Suprapubic skin (tissue), 4 donors: ENCODE data around the gene DPYSL3. TPM values are rescaled to one million over a fixed set of nuclear protein-coding genes. Genes with fewer than 3 reads are reported as not detected.

ENCODE experiments used
- DNase-seq, 2 donors: peaks; one replicate each; pipeline ENCODE4 v3.0.0-alpha.2; 2019; ENCODE audit warnings: low spot score in 2 of 2
- H3K27ac ChIP-seq: fragments of 200-600 bp; sonication (generic); one replicate; pipeline ENCODE4 v1.5.1; 2019
- H3K27me3 ChIP-seq: fragments of 200-600 bp; sonication (generic); one replicate; pipeline ENCODE4 v1.5.1; 2019
- H3K36me3 ChIP-seq: fragments of 200-600 bp; sonication (generic); one replicate; pipeline ENCODE4 v1.5.1; 2019
- H3K4me1 ChIP-seq: fragments of 200-600 bp; sonication (generic); one replicate; pipeline ENCODE4 v1.5.1; 2019
- H3K4me3 ChIP-seq: fragments of 200-600 bp; sonication (generic); one replicate; pipeline ENCODE4 v1.5.1; 2019; ENCODE audit warnings: mild to moderate bottlenecking
- H3K9me3 ChIP-seq: fragments of 200-600 bp; sonication (generic); one replicate; pipeline ENCODE4 v1.5.1; 2019
- EP300 ChIP-seq: sonication (generic); formaldehyde crosslinking; IDR thresholded peaks from one replicate; pipeline ENCODE4 v1.6.1; 2017; ENCODE audit warnings: antibody characterized with exemption
- POLR2A ChIP-seq, 2 donors: fragments of 450-650 bp; IDR thresholded peaks; one replicate each; pipeline ENCODE4 v1.6.1; 2017; ENCODE audit warnings: antibody characterized with exemption in 2 of 2, mild to moderate bottlenecking in 2 of 2, moderate library complexity in 2 of 2
- POLR2AphosphoS5 ChIP-seq, 3 donors: sonication (generic); formaldehyde crosslinking; IDR thresholded peaks; one replicate each; pipeline ENCODE4 v1.6.1; 2017; ENCODE audit warnings: antibody characterized with exemption in 3 of 3
- WGBS: methylation state at CpG from one replicate; pipeline ENCODE4 v1.1.5; 2018; 5-methylcytosine and 5-hydroxymethylcytosine counted together
- total RNA-seq, 4 donors: library from RNA; depleted of rRNA; stranded (reverse); fragments of >200 nt; gene quantifications; one replicate each; pipeline ENCODE4 v1.1.0, GENCODE V29; 2016
- TF ChIP-seq, protein P1 (sequence below), 2 donors: fragments of 200-600 bp in 1 of 2; fragments of 450-650 bp in 1 of 2; sonication (generic) in 1 of 2; IDR thresholded peaks; one replicate each; pipeline ENCODE4 v1.5.1; 2016 to 2019; ENCODE audit warnings: antibody characterized with exemption in 2 of 2, mild to moderate bottlenecking in 1 of 2, moderate library complexity in 1 of 2

Gene DPYSL3
- total RNA-seq, 4 donors from 2014 or later = 12.0 to 22.2 (median 16.6) TPM

DNA sequence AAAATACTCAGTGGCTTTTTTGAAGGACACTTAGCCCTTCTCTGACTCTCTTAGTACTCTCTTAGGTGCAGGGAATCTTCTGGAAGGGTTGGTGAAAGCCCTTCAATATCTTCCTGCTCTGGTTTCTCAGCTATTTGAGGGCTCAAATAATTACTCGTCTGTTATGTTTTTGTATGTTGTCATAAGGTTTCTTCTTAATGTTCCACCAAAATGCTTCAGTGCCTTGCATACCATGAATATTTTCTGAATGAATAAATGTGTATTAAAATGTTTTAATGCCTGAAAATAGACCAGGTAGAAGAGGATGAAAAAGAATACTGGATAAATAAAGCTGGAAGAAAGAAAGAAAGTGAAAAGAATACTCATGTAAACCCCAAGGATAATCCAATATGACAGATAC, 150.8 kb downstream of the DPYSL3 start:
- H3K9me3 ChIP-seq = no peaks in the 10 kb centered on the region
- no peak overlapping the region for H3K4me3 ChIP-seq
- 54% methylated on average over 1 of the region's 1 CpG for WGBS
- no peak for DNase-seq
- no peaks in the 10 kb centered on the region for H3K27me3 ChIP-seq
- no peak overlapping the region for H3K27ac ChIP-seq
- H3K4me1 ChIP-seq = no peaks in the 10 kb centered on the region
- TF ChIP-seq, protein P1, sequence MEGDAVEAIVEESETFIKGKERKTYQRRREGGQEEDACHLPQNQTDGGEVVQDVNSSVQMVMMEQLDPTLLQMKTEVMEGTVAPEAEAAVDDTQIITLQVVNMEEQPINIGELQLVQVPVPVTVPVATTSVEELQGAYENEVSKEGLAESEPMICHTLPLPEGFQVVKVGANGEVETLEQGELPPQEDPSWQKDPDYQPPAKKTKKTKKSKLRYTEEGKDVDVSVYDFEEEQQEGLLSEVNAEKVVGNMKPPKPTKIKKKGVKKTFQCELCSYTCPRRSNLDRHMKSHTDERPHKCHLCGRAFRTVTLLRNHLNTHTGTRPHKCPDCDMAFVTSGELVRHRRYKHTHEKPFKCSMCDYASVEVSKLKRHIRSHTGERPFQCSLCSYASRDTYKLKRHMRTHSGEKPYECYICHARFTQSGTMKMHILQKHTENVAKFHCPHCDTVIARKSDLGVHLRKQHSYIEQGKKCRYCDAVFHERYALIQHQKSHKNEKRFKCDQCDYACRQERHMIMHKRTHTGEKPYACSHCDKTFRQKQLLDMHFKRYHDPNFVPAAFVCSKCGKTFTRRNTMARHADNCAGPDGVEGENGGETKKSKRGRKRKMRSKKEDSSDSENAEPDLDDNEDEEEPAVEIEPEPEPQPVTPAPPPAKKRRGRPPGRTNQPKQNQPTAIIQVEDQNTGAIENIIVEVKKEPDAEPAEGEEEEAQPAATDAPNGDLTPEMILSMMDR (IDR thresholded peaks at IDR 0.05) = no peak
- TF ChIP-seq POLR2AphosphoS5 (IDR thresholded peaks at IDR 0.05) = no peak
- TF ChIP-seq POLR2A (IDR thresholded peaks at IDR 0.05) = no peak
- TF ChIP-seq EP300 = no peak
- no peaks in the 10 kb centered on the region for H3K36me3 ChIP-seq

GRCh38 chr5:147349241-147349640, 160.6 kb downstream of the DPYSL3 start:
- no peaks in the 10 kb centered on the region for H3K27me3 ChIP-seq
- TF ChIP-seq, protein P1 (IDR thresholded peaks at IDR 0.05) = no peak
- TF ChIP-seq POLR2A (IDR thresholded peaks at IDR 0.05) = no peak
- no peak for TF ChIP-seq POLR2AphosphoS5 (IDR thresholded peaks at IDR 0.05)
- TF ChIP-seq EP300 = no peak
- H3K36me3 ChIP-seq = no peaks in the 10 kb centered on the region
- H3K4me3 ChIP-seq = no peak overlapping the region
- no peaks in the 10 kb centered on the region for H3K9me3 ChIP-seq
- no peaks in the 10 kb centered on the region for H3K4me1 ChIP-seq
- no peak for DNase-seq
- no peak overlapping the region for H3K27ac ChIP-seq
- 80% methylated on average over 2 of the region's 2 CpGs for WGBS

- Histone ChIP-seq H3K4me3 (no peak overlapping the region), H3K27me3 (no peaks in the 10 kb centered on the region), H3K36me3 (no peaks in the 10 kb centered on the region), H3K27ac (no peak overlapping the region), H3K4me1 (no peaks in the 10 kb centered on the region), H3K9me3 (no peaks in the 10 kb centered on the region)
- WGBS = 96% methylated on average over 5 of the region's 5 CpGs
- no peak for TF ChIP-seq POLR2A (IDR thresholded peaks at IDR 0.05)
- TF ChIP-seq, protein P1 (IDR thresholded peaks at IDR 0.05) = no peak
- no peak for TF ChIP-seq EP300
- TF ChIP-seq POLR2AphosphoS5 (IDR thresholded peaks at IDR 0.05) = no peak
- no peak for DNase-seq
Observed at GRCh38 chr5:147348451-147348850, 161.4 kb downstream of the DPYSL3 start.

DNA sequence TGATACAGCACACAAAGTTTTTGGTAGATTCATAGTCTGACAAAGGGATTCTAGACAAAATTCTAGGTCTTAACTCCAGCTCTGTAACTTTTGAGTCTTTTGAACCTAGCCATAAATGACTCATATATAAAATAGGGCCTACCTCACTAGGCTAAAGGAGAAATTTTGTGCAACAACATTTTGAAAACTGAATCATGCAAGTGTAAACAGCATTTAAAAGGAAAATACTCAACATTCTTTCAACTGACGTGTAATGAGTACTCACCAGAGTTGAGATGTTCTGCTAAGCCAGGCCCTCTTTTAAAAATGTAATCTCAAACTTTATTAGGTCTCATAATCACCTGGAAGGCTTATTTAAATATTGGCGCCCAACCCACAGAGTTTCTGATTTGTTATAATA, 161.8 kb downstream of the DPYSL3 start:
- WGBS = 83% methylated on average over 2 of the region's 2 CpGs
- Histone ChIP-seq H3K4me3 (no peak overlapping the region), H3K27ac (no peak overlapping the region), H3K4me1 (no peaks in the 10 kb centered on the region), H3K27me3 (no peaks in the 10 kb centered on the region), H3K9me3 (no peaks in the 10 kb centered on the region), H3K36me3 (no peaks in the 10 kb centered on the region)
- no peak for DNase-seq
- TF ChIP-seq, protein P1 (IDR thresholded peaks at IDR 0.05) = no peak
- no peak for TF ChIP-seq POLR2A (IDR thresholded peaks at IDR 0.05)
- no peak for TF ChIP-seq EP300
- TF ChIP-seq POLR2AphosphoS5 (IDR thresholded peaks at IDR 0.05) = no peak

- DNase-seq = no peak
- 73% methylated on average over 5 of the region's 5 CpGs for WGBS
- H3K9me3 ChIP-seq = no peaks in the 10 kb centered on the region
- no peaks in the 10 kb centered on the region for H3K27me3 ChIP-seq
- no peaks in the 10 kb centered on the region for H3K36me3 ChIP-seq
- H3K4me1 ChIP-seq = no peaks in the 10 kb centered on the region
- no peak overlapping the region for H3K27ac ChIP-seq
- TF ChIP-seq POLR2A (IDR thresholded peaks at IDR 0.05) = no peak
- TF ChIP-seq, protein P1 (IDR thresholded peaks at IDR 0.05) = no peak
- TF ChIP-seq POLR2AphosphoS5 (IDR thresholded peaks at IDR 0.05) = no peak
- no peak for TF ChIP-seq EP300
- H3K4me3 ChIP-seq = no peak overlapping the region
Observed at GRCh38 chr5:147346006-147346561, 163.8 kb downstream of the DPYSL3 start.
